ENCODE measurements around the gene TMEM128.
A peak's percentile ranks its signal among the peaks of the same experiment; 100 is the strongest.
"Not testable (repeated sequence)": the region's sequence is repeated elsewhere in the genome, so short reads cannot be mapped to it uniquely, and the experiment has no call there.

The TMEM128 gene

DNA sequence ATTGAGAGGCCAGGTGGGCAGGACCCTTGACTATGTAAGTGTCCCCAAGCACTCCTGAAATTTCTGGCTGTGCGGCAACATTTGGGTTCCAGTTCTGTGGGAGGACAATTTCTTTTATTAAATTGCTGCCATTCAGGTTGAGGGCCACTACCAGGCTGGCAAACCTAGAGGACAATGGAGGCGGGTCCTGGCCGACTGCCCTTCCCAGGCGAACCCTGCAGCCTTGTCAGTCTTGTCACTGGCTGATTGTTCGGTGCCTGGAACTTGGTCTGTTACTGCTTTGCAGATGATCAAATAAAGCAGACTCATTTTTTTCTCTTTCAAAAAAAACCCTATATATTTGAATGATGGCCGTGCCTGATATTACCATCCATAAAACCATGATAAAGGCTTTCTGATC, 6.6 kb upstream of the TMEM128 start:
- no peak for DNase-seq

DNA sequence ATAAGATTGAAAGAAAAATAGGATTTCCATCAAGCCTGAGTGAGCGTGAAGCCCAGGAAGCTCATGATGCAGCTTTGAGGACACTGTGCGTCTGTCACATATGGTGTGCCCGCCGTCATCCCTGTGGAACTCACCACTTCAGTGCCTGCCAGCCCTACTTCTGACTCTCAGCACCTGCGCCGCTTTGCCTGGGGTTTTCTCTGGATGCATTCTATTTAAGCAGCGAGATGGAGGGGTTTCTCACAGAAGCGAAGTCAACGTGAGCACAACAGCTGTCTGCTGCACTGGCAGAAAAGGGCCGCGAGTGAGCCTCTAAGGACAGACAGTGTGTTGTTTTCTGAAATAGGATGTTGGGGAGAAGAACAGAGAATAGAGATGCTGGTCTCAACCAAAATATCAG, 6.2 kb upstream of the TMEM128 start:
- DNase-seq = no peak

DNA sequence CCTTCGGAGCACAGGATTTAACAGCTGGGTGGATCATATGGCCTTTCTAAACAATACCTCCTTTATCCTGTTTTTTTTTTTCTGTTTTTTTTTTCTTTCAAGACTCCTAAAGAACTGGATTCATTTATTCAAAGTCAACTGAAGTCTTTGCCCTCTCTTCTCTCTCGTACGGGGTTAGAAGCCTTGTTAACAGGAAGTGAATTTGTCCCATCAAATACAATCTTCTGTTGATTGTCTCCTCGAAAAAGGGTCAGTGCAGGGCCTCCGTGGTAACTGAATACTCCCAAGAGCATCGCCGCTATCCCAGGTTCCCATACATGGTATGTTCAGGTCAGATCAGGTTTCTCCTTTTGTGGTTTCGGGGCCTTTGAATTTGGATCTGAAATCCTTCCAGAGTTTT, 1.8 kb upstream of the TMEM128 start:
- no peak for DNase-seq

GRCh38 chr4:4249342-4249741, 1.3 kb upstream of the TMEM128 start:
- DNase-seq = not testable (repeated sequence)

GRCh38 chr4:4248885-4249203, 821 bp upstream of the TMEM128 start:
- DNase-seq = peak; percentile 3

GRCh38 chr4:4247696-4248028, 361 bp downstream of the TMEM128 start:
- no peak for DNase-seq

DNA sequence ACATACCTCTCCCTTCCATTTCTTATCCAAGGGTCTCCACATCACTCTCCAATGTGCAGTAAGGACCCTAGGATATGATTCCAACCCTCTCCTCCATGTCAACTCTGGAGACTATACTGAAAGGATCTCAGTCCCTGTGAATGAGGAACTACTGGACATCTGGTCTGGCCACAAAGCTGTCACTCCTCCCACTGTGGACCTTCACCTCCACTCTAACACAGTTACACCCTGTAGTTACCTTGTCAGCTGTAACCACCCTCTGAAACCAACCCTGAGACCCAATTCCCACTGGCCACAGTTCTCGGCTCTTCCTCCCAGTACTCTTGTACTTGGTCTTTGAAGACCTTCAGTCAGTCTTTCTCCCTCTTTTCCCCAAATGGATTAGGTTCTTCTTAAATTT, 2.9 kb downstream of the TMEM128 start:
- no peak for DNase-seq

DNA sequence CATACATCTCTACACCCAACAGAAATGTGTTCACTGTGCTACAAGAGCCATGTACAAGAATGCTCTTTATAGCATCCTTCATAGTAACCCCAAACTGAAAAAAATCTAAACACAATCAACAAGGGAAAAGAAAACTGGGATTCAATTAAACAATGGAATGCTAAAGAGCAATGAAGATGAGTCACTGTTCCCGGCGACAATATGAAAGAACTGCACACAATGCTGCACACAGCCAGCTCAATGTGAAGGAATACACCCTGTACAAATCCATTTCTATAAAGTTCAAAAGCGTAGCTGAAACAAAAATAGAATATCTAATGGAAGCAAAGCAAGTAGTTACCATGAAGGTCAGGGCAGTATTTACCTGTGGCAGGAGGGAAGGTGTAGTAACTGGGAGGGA, 8.5 kb downstream of the TMEM128 start:
- DNase-seq = not testable (repeated sequence)

- no peak for DNase-seq
These were observed 14.4 kb downstream of the TMEM128 start for GRCh38 chr4:4233610-4234009.

DNA sequence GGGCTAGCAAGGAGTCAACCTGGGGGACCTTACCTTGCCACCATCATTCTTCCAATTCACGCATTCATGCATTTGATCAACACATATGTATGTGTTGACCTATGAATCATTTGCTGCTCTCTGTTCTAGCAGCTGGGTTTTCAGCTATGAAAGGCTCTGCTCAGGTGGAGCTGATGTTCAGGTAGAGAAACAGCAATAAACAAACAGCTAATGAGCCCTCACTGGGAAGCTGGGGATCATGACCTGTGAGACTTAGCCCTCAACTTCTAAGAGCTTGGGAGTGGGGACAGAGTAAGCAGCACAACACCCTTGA, 19.7 kb downstream of the TMEM128 start:
- no peak for DNase-seq

- no peak for DNase-seq
These were observed 20.3 kb downstream of the TMEM128 start for GRCh38 chr4:4227510-4228355.

DNA sequence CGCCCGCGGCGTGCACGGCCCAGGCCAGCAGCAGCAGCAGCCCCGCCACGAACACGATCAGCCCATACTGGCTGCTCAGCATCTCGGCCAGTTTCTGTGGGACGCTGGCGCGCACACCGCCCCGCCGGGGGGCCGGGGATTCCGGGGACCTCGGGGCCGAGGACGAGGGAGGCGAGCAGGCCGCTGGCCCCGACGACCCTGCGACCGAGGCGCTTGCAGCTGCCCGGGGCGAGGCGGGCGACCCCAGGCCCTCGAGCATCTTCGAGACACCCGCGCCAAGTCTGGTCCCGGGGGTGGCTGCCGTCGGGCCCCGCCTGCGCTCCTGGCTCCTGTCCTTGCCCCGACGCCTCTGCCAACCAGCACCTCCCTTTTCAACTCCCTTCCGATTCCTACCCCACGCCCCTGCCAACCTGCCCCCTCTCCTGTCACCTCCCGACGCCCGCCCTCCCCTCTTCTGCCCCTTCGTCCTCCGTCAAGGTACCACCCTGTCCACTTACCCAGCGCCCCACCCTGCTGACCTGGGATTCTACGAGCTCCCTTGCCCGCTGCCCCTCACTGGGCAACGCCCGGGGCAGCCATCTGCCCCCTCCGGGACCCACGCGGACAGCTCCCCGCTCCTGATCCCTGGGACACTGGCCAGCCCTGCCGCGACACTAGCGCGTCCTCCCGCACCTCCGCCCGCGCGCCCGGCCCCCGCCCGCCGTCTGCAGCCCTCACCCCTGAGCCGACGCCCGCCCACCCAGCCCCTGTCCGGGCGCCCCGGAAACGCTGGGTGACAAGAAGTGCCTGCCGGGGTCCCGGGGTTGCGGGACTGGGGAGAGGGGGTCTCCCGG, 21.2 kb downstream of the TMEM128 start, which contains the start of gene OTOP1:
TSS of gene OTOP1 (minus strand) at position 324 of the 833 bp plus-strand sequence. CDS start at position 259, 65 bp downstream.
- DNase-seq = no peak

DNA sequence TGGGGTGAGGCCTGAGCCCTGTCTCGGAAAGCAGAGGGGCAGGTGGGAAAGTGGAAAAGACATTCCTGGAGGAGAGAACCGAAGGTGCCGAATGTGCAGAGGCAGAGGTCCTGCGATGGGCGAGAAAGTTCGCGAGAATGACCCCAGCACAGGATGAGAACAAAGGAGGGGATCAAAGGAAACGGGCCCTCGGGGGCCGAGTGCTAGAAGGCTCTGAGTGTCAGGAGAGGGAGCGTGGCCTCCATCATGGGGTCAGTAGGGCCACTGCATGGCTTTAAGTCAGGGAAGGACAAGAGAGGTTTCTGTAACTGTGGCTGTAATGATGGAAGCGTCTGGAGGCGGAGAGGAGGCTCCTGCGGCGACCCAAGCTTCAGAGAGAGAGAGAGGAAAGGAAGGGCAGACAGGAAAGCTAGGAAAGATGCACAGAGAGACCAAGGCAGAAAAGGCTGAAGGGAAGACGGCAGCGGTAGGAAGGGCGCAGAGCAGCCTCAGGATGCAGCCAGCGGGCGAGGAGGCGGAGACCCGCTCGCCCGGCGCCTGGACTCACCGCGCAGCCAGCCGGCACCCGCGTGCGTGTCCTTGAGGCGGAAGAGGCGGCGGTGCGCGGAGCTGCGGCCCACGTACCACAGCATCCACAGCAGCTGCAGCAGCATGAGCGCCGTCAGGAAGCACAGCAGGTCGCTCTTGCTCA, 22.0 kb downstream of the TMEM128 start:
- no peak for DNase-seq

GRCh38 chr4:4217113-4217512, 30.9 kb downstream of the TMEM128 start:
- DNase-seq = no peak

GRCh38 chr4:4216648-4217047, 31.4 kb downstream of the TMEM128 start:
- DNase-seq = no peak

DNA sequence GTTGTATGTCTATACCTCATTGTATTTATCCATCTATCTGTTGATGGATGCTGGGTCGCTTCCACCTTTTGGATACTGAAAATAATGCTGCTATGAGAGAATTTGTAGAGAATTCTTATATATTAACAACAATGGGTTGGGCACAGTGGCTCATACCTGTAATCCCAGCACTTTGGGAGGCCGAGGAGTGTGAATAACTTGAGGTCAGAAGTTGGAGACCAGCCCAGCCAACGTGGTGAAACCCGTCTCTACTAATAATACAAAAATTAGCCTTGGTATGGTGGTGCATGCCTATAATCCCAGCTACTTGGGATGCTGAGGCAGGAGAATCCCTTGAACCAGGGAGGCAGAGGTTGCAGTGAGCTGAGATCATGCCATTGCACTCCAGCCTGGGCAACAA, 34.3 kb downstream of the TMEM128 start:
- not testable (repeated sequence) for DNase-seq

- DNase-seq = no peak
These were observed 41.8 kb downstream of the TMEM128 start for GRCh38 chr4:4206204-4206603.

- DNase-seq = no peak
These were observed 43.6 kb downstream of the TMEM128 start for GRCh38 chr4:4204401-4204745.

- no peak for DNase-seq
These were observed 44.2 kb downstream of the TMEM128 start for GRCh38 chr4:4203688-4204400.

DNA sequence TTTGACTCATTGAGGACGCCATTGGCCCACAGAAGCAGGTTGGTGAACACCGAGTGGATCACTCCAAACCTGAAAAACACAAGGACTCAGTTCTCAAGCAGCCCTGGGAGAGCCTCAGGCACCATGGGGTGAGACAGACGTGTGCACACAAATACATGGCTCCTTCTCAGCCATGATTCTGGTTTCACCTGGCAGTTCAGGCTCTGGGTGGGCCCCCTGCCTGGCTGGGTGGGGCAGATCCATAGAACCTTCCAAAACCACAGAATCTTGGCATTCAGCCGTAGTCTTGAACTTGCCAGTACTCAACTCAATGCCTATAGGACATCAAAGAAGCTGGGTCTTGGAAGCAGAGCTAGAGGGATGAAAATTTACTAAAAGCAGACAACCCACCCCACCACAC, 45.5 kb downstream of the TMEM128 start:
- DNase-seq = no peak

- DNase-seq = no peak
These were observed 47.4 kb downstream of the TMEM128 start for GRCh38 chr4:4200624-4201023.

DNA sequence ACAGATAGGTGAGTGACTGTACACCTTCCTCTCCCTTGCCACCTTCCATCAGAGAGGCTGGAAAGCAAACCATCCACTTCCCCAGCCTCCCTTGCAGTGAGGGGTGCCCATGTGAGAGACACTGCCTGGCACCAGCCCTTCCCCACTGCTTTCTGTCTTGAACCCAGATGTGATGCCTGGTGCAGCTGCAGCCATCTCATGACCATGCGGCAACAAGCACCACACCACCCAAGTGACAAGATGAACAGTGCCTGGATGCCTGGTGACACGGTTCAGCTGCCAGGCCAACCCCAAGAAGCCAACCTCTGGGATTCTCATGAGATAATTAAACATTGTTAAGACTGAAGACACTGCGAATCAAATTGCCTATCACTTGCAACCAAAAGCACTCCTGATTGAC, 52.7 kb downstream of the TMEM128 start:
- DNase-seq = no peak

- DNase-seq = not testable (repeated sequence)
These were observed 59.5 kb downstream of the TMEM128 start for GRCh38 chr4:4188557-4188956.

Data from CD4-positive, alpha-beta T cell treated with Interleukin-21 for 1 hour (primary cell).